ENCODE results near the gene NELFA. TPM values are rescaled to one million over a fixed set of nuclear protein-coding genes. Genes with fewer than 3 reads are reported as not detected.

Gene NELFA
- total and polyA plus RNA-seq, 12 donors = 8.8 to 19.7 (median 11.1) TPM

DNA sequence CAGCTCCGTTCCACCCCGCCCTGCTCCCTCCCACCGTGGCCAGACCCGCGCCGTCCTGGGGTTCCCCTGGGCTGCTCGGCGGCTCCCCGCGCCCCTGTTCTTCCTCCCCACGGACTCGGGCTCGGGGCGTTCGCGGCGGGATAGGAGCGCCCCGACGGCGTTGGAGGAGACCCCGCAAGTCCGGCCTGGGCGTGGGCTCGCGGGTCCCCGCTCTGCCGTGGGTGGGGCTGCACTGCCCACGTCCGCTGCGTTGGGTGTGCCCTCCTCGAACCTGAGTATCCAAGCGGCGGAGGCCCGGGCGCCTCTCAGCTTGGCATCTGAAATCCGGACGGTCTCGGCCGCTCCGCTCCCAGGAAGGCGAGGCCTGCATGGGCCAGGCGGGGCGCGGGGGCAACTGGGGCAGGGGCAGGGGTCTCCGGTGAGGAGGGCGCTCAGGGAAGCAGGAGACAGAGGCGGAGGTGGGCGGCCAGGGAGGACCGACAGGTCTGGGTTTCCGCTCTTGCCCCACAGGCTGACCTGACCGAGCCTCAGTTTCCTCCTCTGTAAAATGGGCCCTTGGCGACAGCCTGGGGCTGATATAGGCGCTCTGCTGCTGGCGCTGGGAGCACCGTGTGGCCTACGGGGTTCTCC lies 38.4 kb upstream of the NELFA start:
- no peak for DNase-seq
- Histone ChIP-seq H3K36me3 (no peaks in the 10 kb centered on the region), H3K4me1 (peaks cover 0 to 7% (median 5%) of the 10 kb centered on the region in 9 donors), H3K4me3 (no peak overlapping the region), H3K27ac (no peak overlapping the region), H3K9me3 (peaks cover 0 to 4% (median 0%) of the 10 kb centered on the region in 11 donors), H3K27me3 (peaks cover 4 to 74% (median 60%) of the 10 kb centered on the region in 7 donors)
- intact Hi-C loops (cut with DNase I) = no loop called here
- no peak for ATAC-seq
- WGBS, 2 donors = 38 to 39% methylated on average over 55 to 57 of the region's 57 CpGs
- TF ChIP-seq, protein P1, sequence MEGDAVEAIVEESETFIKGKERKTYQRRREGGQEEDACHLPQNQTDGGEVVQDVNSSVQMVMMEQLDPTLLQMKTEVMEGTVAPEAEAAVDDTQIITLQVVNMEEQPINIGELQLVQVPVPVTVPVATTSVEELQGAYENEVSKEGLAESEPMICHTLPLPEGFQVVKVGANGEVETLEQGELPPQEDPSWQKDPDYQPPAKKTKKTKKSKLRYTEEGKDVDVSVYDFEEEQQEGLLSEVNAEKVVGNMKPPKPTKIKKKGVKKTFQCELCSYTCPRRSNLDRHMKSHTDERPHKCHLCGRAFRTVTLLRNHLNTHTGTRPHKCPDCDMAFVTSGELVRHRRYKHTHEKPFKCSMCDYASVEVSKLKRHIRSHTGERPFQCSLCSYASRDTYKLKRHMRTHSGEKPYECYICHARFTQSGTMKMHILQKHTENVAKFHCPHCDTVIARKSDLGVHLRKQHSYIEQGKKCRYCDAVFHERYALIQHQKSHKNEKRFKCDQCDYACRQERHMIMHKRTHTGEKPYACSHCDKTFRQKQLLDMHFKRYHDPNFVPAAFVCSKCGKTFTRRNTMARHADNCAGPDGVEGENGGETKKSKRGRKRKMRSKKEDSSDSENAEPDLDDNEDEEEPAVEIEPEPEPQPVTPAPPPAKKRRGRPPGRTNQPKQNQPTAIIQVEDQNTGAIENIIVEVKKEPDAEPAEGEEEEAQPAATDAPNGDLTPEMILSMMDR (IDR thresholded peaks at IDR 0.05) = no peak

DNA sequence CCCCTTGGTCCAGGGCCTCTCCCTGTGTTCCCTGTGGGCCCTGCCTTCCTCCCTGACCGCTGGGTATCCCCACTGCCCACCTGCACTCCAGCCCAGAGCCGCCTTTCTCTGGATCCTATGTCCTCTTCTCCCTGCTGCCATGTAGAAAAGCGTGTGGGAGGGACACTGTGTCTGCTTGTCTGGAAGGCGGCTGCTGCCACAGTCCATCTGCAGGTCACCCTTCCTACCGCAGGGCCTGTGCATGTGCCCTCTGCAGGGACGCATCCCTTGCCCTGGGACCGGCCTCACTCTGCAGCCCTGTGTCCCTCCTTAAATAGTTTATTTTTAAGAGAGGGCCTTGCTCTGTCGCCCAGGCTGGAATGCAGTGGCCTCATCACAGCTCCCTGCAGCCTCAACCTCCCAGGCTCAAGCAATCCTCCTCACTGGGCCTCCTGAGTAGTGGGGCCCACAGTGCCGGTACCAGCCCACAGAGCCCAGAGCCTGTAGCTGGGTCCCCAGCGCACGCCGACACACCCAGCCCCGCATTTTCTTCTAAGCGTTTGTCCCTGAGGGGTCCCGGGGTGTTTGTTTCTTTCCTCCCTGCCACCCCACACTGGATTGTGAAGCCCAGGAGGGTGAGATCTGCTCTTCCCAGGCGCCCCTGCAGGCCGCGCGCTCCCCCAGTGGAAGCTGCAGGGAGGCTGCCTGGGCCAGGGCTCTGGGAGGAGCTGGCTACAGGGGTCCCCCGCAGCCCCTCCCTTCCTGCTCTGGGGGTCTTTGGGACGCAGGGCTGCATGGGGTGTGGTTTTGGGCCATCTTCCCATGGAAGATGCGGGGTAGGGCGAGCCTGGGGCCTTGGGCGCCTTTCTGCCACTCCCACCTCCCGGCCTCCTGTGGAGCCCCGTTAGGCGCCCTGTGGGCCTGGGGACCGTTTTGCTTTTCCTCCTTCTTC lies 37.5 kb upstream of the NELFA start:
- Histone ChIP-seq H3K4me3 (no peak overlapping the region), H3K27me3 (peaks cover 13 to 76% (median 58%) of the 10 kb centered on the region in 7 donors), H3K4me1 (peaks cover 4 to 13% (median 10%) of the 10 kb centered on the region in 9 donors), H3K36me3 (no peaks in the 10 kb centered on the region), H3K9me3 (peaks cover 0 to 4% (median 0%) of the 10 kb centered on the region in 11 donors), H3K27ac (no peak overlapping the region)
- DNase-seq (no peak), ATAC-seq (no peak)
- TF ChIP-seq, protein P1 (IDR thresholded peaks at IDR 0.05) = no peak
- 58 to 69% methylated on average over 24 to 28 of the region's 28 CpGs for WGBS, 2 donors
- intact Hi-C loops (cut with DNase I) = no loop called here

DNA sequence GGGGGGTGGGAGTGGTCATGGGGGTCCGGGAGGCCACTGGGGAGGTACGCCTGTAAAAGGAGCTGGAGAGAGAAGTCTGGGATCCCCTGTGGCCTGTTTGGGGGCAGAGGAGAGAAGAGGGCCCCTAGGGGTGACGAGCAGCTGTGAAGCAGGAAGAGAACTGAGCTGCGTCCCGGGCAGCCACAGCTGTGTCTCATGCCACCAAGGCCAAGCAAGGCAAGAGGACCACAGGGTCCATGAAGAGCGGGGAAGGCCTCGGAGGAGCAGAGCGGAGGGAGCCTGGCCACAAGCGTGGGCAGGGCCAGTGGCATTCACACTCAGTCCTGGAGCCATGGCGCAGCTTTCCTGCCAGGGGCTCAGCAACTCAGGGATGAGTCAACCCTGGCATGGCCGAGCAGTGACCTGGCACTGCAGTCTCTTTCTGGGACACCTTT lies 36.8 kb upstream of the NELFA start:
- ATAC-seq (no peak), DNase-seq (no peak)
- Histone ChIP-seq H3K9me3 (peaks cover 0 to 4% (median 0%) of the 10 kb centered on the region in 11 donors), H3K4me1 (peaks cover 4 to 20% (median 17%) of the 10 kb centered on the region in 9 donors), H3K27ac (no peak overlapping the region), H3K36me3 (no peaks in the 10 kb centered on the region), H3K27me3 (peaks cover 14 to 77% (median 60%) of the 10 kb centered on the region in 7 donors), H3K4me3 (no peak overlapping the region)
- WGBS, 2 donors = 77 to 78% methylated on average over 10 to 11 of the region's 11 CpGs
- intact Hi-C loops (cut with DNase I) = no loop called here
- TF ChIP-seq, protein P1 (IDR thresholded peaks at IDR 0.05) = no peak
